GM12878 (cell line): ENCODE measurements around the gene COASY. TPM values are rescaled to one million over a fixed set of nuclear protein-coding genes. Genes with fewer than 3 reads are reported as not detected.

ENCODE experiments used
- ATAC-seq: fragments of 200-7000 bp; cut with Tn5 transposase; 3 replicates; pipeline ENCODE4 v1.9.1; 2020; ENCODE audit warnings: mild to moderate bottlenecking, moderate library complexity
- BruUV-seq: library from RNA; stranded (reverse); fragments of 400-500 nt; replicated peaks from 2 replicates; lab custom pipeline; 2021; lab: Mats Ljungman, UMichigan
- CTCF ChIA-PET: fragments of 300-600 bp; sonication (Branson Sonifier 250); formaldehyde crosslinking; extraction: SDS; loops from one replicate; lab custom pipeline; 2021; ENCODE audit warnings: inconsistent platforms; lab: Yijun Ruan, JAX
- POLR2A ChIA-PET: fragments of 350-600 bp; formaldehyde crosslinking; extraction: SDS; loops from one replicate; lab custom pipeline; 2021; ENCODE audit warnings: inconsistent platforms; lab: Charles Lee
- RAD21 ChIA-PET: fragments of 300-600 bp; sonication (Branson Sonifier 250); formaldehyde crosslinking; loops from one replicate; lab custom pipeline; 2023; ENCODE audit warnings: antibody characterized with exemption; ENCODE audit not compliant: unreplicated experiment; lab: Charles Lee
- SMC1A ChIA-PET: fragments of 300-600 bp; sonication (Branson Sonifier 250); formaldehyde crosslinking; loops from one replicate; lab custom pipeline; 2023; ENCODE audit not compliant: unreplicated experiment, uncharacterized antibody; lab: Charles Lee
- DNase-seq: peaks from one replicate; pipeline ENCODE4 v3.0.0-alpha.2; 2011; ENCODE audit warnings: low read depth, low spot score
- FAIRE-seq: peaks from 3 replicates; lab custom pipeline; 2011; peaks lifted over from hg19 to GRCh38; lab: Jason Lieb, UNC
- H2AFZ ChIP-seq: 2 replicates; pipeline ENCODE4 v1.6.0; 2011; ENCODE audit warnings: low read depth, low read length, control low read depth; ENCODE audit not compliant: control insufficient read depth
- H3K27ac ChIP-seq: 2 replicates; pipeline ENCODE4 v1.5.1; 2011; ENCODE audit warnings: control low read depth; ENCODE audit not compliant: control insufficient read depth, insufficient read depth
- H3K27me3 ChIP-seq, 2 experiments: replicated peaks in 1 of 2; 2 replicates each; pipeline versions ENCODE4 v1.6.0 to v1.6.1; 2011; ENCODE audit warnings: low read length in 1 of 2; ENCODE audit not compliant: control insufficient read depth in 2 of 2, insufficient read depth in 2 of 2
- H3K36me3 ChIP-seq, 2 experiments: 2 replicates each; pipeline ENCODE4 v1.5.1; 2011; ENCODE audit warnings: low read length in 1 of 2; ENCODE audit not compliant: control insufficient read depth in 2 of 2, insufficient read depth in 2 of 2
- H3K4me1 ChIP-seq: 2 replicates; pipeline ENCODE4 v1.6.1; 2011; ENCODE audit warnings: mild to moderate bottlenecking, low read length, moderate library complexity, mixed read lengths; ENCODE audit not compliant: control insufficient read depth, insufficient read depth
- H3K4me2 ChIP-seq: 2 replicates; pipeline ENCODE4 v1.6.0; 2011; ENCODE audit warnings: control low read depth; ENCODE audit not compliant: control insufficient read depth, insufficient read depth
- H3K4me3 ChIP-seq: fragments of 200-600 bp; sonication (generic); 2 replicates; pipeline ENCODE4 v1.5.1; 2016
- H3K79me2 ChIP-seq: 2 replicates; pipeline ENCODE4 v1.6.0; 2011; ENCODE audit warnings: low read length; ENCODE audit not compliant: control insufficient read depth, insufficient read depth
- H3K9ac ChIP-seq: 2 replicates; pipeline ENCODE4 v1.8.0; 2011; ENCODE audit warnings: low read length, control low read depth, mixed read lengths; ENCODE audit not compliant: control insufficient read depth, insufficient read depth
- H3K9me3 ChIP-seq: replicated peaks from 3 replicates; pipeline ENCODE4 v1.5.1; 2011; ENCODE audit warnings: mild to moderate bottlenecking, low read length; ENCODE audit not compliant: control insufficient read depth, insufficient read depth
- H4K20me1 ChIP-seq: 2 replicates; pipeline ENCODE4 v1.6.0; 2011; ENCODE audit not compliant: control insufficient read depth, insufficient read depth
- ASH2L ChIP-seq: fragments of 300-600, 200-600 bp; sonication (generic); IDR thresholded peaks from 2 replicates; pipeline ENCODE4 v1.6.1; 2017; ENCODE audit warnings: low read depth, mild to moderate bottlenecking, borderline replicate concordance
- ESRRA ChIP-seq: IDR thresholded peaks from 2 replicates; pipeline ENCODE4 v1.6.1; 2012; ENCODE audit warnings: mild to moderate bottlenecking, low read length, improper control_type of control experiment
- GATAD2B ChIP-seq: fragments of 450-650 bp; conservative IDR thresholded peaks from 2 replicates; pipeline ENCODE4 v1.6.1; 2017; ENCODE audit warnings: low read depth, mild to moderate bottlenecking, moderate library complexity
- IRF5 ChIP-seq: fragments of 450-650 bp; IDR thresholded peaks from 2 replicates; pipeline ENCODE4 v1.6.1; 2017; ENCODE audit warnings: borderline replicate concordance
- NBN ChIP-seq: fragments of 450-650 bp; IDR thresholded peaks from 2 replicates; pipeline ENCODE4 v1.6.1; 2016
- NFYA ChIP-seq: IDR thresholded peaks from 2 replicates; pipeline ENCODE4 v1.6.1; 2011; ENCODE audit warnings: low read depth, mild to moderate bottlenecking, low read length, improper control_type of control experiment, borderline replicate concordance
- NFYB ChIP-seq: IDR thresholded peaks from 2 replicates; pipeline ENCODE4 v1.6.1; 2011; ENCODE audit warnings: low read depth, mild to moderate bottlenecking, low read length, improper control_type of control experiment, moderate library complexity; ENCODE audit not compliant: insufficient read depth
- PRDM15 ChIP-seq: fragments of 450-650 bp; formaldehyde crosslinking; IDR thresholded peaks from 2 replicates; pipeline ENCODE4 v1.4.0; 2020; ENCODE audit warnings: mild to moderate bottlenecking, moderate library complexity
- SREBF2 ChIP-seq: IDR thresholded peaks from 2 replicates; pipeline ENCODE4 v1.6.1; 2012; ENCODE audit warnings: mild to moderate bottlenecking, low read length
- ZBTB11 ChIP-seq: fragments of 450-650 bp; formaldehyde crosslinking; IDR thresholded peaks from 2 replicates; pipeline ENCODE4 v1.5.0; 2022; ENCODE audit warnings: mild to moderate bottlenecking, missing genetic modification characterization
- ZNF274 ChIP-seq: IDR thresholded peaks from one replicate; pipeline ENCODE4 v1.8.0; 2011; ENCODE audit not compliant: insufficient read length, insufficient read depth
- ZNF384 ChIP-seq: IDR thresholded peaks from 2 replicates; pipeline ENCODE4 v1.6.1; 2012; ENCODE audit warnings: low read depth, mild to moderate bottlenecking, low read length, improper control_type of control experiment, borderline replicate concordance
- WGBS: methylation state at CpG from one replicate; pipeline ENCODE4 v1.1.6; 2016; ENCODE audit warnings: low lambda C conversion rate; ENCODE audit not compliant: insufficient replicate concordance, insufficient coverage; ENCODE audit errors: missing lambda C conversion rate; 5-methylcytosine and 5-hydroxymethylcytosine counted together
- in situ Hi-C: fragments of 300-500 bp; cut with MboI; formaldehyde crosslinking; loops from 9 replicates; pipeline ENCODE4 v1.14.3; 2018; ENCODE audit warnings: mixed read lengths
- intact Hi-C: fragments of 100-400 bp; cut with micrococcal nuclease; formaldehyde crosslinking; loops from one replicate; pipeline ENCODE4 v1.14.2; 2022; ENCODE audit not compliant: unreplicated experiment
- polyA plus RNA-seq, 11 experiments: library from polyadenylated mRNA; depleted of rRNA in 4 of 11; unstranded in 6 of 11; stranded (reverse) in 5 of 11; fragments of >200 nt; fragmentation: Nextera tagmentation in 4 of 11; fragmentation: Illumina TruSeq in 1 of 11; extraction: Ambion mirVana in 4 of 11; extraction: Trizol in 1 of 11; gene quantifications; 1 replicate in 1 of 11; 2 replicates in 10 of 11; pipeline versions ENCODE4 v1.2.1 to v1.2.3, GENCODE V29; 2011 to 2016; ENCODE audit warnings: inconsistent platforms in 2 of 11, missing spikeins in 2 of 11, low read depth in 1 of 11
- total RNA-seq, 4 experiments: library from RNA; depleted of rRNA in 3 of 4; stranded (reverse); fragments of >200 nt in 3 of 4; fragmentation: Illumina TruSeq in 1 of 4; extraction: Trizol in 1 of 4; gene quantifications; 2 replicates each; pipeline versions ENCODE4 v1.2.1 to v1.2.3, GENCODE V29; 2013 to 2021

COASY gene
- total and polyA plus RNA-seq, 10 of the 15 experiments (the other 5 are each of a cell fraction or from before 2014, with no cell fraction given) = 18.6 to 93.9 (median 43.2) TPM

GRCh38 chr17:42512246-42512645, 49.7 kb upstream of the COASY start:
- Histone ChIP-seq H3K27me3 (no peaks in the 10 kb centered on the region), H3K36me3 (peaks cover 12 to 14% of the 10 kb centered on the region in 2 experiments; a peak in 3 of 4 replicates), H3K4me1 (peaks cover 9% of the 10 kb centered on the region), H3K27ac (no peak overlapping the region), H4K20me1 (no peaks in the 10 kb centered on the region), H3K4me2 (peak overlapping the region; percentile 0; the same call in 1 of the 2 replicates), H2AFZ (no peak overlapping the region), H3K79me2 (no peaks in the 10 kb centered on the region), H3K4me3 (no peak overlapping the region), H3K9ac (no peak overlapping the region), H3K9me3 (no peaks in the 10 kb centered on the region)
- 55% methylated on average over 9 of the region's 9 CpGs for WGBS
- ChIA-PET CTCF (interaction anchor here (0.7 to 10.4 kb wide), 12 partner anchors 15 to 110 kb away, joined by 3 to 120 read pairs (median 6); no protein-coding TSS in a partner anchor), POLR2A (interaction anchor here (0.6 to 1.0 kb wide), 2 partner anchors 24 to 83 kb away, joined by 3 read pairs; no protein-coding TSS in a partner anchor), SMC1A (interaction anchor here (0.9 to 2.7 kb wide), 12 partner anchors 19 to 105 kb away, joined by 3 to 16 read pairs (median 4); no protein-coding TSS in a partner anchor), RAD21 (interaction anchor here (0.8 to 2.0 kb wide), 9 partner anchors 15 to 109 kb away, joined by 3 to 11 read pairs (median 3); no protein-coding TSS in a partner anchor)
- intact Hi-C loops = no loop called here
- FAIRE-seq (no peak), ATAC-seq (no peak), DNase-seq (no peak)
- in situ Hi-C loops = no loop called here
- BruUV-seq = no TSS peak
- TF ChIP-seq IRF5 (no peak), ESRRA (no peak), GATAD2B (no peak), ZNF274 (no peak), NBN (no peak), PRDM15 (no peak), ZNF384 (no peak), NFYA (no peak), ASH2L (no peak), ZBTB11 (no peak), NFYB (no peak), SREBF2 (no peak)
